ENCODE measurements around the gene DOHH.

DNA sequence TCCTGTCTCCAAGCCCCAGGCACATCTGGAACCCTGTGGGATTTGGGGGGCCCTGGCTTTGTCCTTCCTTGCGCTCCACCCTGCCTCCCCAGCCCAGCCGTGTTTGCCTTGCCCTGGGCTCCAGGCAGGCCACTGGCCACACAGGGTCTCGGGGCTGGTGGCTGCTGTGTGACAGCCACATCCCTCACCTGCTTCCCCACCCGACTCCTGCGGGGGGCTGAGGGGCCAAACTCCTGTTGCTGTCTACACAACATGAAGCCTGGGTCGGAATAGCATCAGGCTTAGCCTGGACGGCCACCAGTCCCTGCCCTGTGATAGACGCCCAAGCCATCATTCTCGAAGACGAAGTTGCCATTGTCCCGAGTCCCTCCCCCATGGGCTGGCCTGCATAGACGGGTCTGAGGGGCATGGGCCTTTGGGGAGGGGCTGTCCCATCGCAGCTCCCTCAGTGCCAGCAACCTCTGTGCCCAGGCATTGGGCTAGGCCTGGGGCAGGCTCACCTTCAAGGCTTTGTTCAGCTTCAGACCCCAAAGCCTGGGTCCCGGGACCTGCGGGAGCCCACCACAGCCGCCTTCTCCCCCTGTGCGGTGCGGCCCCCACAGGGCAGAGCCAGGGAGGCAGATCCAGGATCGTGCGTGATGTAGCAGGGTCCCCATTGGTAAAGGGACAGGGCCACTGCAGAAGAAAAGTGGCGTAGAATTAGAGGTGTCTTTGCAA is 23.0 kb upstream of the DOHH start:
- no peak for TF ChIP-seq NFIC (IDR thresholded peaks at IDR 0.05)
- no peak for TF ChIP-seq TAF1 (IDR thresholded peaks at IDR 0.05; ENCODE audit: control insufficient read depth, extremely low read depth, insufficient read depth, low read length, severe bottlenecking)
- TF ChIP-seq ZNF3 (CRISPR knock-in tag; IDR thresholded peaks at IDR 0.05), result no peak
- TF ChIP-seq, protein P1, sequence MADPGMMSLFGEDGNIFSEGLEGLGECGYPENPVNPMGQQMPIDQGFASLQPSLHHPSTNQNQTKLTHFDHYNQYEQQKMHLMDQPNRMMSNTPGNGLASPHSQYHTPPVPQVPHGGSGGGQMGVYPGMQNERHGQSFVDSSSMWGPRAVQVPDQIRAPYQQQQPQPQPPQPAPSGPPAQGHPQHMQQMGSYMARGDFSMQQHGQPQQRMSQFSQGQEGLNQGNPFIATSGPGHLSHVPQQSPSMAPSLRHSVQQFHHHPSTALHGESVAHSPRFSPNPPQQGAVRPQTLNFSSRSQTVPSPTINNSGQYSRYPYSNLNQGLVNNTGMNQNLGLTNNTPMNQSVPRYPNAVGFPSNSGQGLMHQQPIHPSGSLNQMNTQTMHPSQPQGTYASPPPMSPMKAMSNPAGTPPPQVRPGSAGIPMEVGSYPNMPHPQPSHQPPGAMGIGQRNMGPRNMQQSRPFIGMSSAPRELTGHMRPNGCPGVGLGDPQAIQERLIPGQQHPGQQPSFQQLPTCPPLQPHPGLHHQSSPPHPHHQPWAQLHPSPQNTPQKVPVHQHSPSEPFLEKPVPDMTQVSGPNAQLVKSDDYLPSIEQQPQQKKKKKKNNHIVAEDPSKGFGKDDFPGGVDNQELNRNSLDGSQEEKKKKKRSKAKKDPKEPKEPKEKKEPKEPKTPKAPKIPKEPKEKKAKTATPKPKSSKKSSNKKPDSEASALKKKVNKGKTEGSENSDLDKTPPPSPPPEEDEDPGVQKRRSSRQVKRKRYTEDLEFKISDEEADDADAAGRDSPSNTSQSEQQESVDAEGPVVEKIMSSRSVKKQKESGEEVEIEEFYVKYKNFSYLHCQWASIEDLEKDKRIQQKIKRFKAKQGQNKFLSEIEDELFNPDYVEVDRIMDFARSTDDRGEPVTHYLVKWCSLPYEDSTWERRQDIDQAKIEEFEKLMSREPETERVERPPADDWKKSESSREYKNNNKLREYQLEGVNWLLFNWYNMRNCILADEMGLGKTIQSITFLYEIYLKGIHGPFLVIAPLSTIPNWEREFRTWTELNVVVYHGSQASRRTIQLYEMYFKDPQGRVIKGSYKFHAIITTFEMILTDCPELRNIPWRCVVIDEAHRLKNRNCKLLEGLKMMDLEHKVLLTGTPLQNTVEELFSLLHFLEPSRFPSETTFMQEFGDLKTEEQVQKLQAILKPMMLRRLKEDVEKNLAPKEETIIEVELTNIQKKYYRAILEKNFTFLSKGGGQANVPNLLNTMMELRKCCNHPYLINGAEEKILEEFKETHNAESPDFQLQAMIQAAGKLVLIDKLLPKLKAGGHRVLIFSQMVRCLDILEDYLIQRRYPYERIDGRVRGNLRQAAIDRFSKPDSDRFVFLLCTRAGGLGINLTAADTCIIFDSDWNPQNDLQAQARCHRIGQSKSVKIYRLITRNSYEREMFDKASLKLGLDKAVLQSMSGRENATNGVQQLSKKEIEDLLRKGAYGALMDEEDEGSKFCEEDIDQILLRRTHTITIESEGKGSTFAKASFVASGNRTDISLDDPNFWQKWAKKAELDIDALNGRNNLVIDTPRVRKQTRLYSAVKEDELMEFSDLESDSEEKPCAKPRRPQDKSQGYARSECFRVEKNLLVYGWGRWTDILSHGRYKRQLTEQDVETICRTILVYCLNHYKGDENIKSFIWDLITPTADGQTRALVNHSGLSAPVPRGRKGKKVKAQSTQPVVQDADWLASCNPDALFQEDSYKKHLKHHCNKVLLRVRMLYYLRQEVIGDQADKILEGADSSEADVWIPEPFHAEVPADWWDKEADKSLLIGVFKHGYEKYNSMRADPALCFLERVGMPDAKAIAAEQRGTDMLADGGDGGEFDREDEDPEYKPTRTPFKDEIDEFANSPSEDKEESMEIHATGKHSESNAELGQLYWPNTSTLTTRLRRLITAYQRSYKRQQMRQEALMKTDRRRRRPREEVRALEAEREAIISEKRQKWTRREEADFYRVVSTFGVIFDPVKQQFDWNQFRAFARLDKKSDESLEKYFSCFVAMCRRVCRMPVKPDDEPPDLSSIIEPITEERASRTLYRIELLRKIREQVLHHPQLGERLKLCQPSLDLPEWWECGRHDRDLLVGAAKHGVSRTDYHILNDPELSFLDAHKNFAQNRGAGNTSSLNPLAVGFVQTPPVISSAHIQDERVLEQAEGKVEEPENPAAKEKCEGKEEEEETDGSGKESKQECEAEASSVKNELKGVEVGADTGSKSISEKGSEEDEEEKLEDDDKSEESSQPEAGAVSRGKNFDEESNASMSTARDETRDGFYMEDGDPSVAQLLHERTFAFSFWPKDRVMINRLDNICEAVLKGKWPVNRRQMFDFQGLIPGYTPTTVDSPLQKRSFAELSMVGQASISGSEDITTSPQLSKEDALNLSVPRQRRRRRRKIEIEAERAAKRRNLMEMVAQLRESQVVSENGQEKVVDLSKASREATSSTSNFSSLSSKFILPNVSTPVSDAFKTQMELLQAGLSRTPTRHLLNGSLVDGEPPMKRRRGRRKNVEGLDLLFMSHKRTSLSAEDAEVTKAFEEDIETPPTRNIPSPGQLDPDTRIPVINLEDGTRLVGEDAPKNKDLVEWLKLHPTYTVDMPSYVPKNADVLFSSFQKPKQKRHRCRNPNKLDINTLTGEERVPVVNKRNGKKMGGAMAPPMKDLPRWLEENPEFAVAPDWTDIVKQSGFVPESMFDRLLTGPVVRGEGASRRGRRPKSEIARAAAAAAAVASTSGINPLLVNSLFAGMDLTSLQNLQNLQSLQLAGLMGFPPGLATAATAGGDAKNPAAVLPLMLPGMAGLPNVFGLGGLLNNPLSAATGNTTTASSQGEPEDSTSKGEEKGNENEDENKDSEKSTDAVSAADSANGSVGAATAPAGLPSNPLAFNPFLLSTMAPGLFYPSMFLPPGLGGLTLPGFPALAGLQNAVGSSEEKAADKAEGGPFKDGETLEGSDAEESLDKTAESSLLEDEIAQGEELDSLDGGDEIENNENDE (IDR thresholded peaks at IDR 0.05; ENCODE audit: low read depth, low read length), result no peak
- TF ChIP-seq, protein P2, sequence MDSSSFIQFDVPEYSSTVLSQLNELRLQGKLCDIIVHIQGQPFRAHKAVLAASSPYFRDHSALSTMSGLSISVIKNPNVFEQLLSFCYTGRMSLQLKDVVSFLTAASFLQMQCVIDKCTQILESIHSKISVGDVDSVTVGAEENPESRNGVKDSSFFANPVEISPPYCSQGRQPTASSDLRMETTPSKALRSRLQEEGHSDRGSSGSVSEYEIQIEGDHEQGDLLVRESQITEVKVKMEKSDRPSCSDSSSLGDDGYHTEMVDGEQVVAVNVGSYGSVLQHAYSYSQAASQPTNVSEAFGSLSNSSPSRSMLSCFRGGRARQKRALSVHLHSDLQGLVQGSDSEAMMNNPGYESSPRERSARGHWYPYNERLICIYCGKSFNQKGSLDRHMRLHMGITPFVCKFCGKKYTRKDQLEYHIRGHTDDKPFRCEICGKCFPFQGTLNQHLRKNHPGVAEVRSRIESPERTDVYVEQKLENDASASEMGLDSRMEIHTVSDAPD (CRISPR knock-in tag; IDR thresholded peaks at IDR 0.05), result no peak
- no peak for TF ChIP-seq ZSCAN29 (IDR thresholded peaks at IDR 0.05)
